AG08395 (cell line): ENCODE measurements around the gene PAPOLG.
"Not testable (repeated sequence)": the region's sequence is repeated elsewhere in the genome, so short reads cannot be mapped to it uniquely, and the experiment has no call there.

Experiments
- DNase-seq: peaks from one replicate; pipeline ENCODE4 v3.0.0; 2012; ENCODE audit warnings: mixed read lengths, low spot score

Gene PAPOLG

DNA sequence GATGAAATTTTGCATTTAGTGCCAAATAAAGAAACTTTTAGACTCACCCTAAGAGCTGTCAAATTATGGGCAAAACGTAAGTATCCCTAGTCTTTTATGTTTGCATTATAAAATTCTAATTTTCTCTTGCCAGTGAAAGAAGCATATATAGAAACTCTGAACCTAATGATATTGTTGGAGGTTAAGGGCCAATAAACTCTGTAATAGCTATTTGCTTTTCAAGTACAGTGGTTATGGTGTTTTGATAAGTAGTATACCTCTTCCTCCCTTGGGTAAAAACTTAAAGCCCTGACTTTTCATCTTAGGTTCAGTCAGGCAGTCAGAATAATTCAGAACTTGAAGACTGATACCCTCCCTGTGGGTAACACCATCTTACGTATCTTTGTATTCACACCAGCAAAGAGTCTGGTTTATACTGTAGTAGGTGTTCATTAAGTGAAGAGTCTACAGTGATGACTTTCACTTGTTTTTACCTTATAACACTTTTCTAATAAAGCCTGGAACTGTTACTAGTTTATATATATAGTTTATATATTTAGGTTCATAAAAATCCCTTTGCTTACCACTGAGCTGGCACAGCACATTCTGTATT is 19.1 kb downstream of the PAPOLG start:
- DNase-seq = no peak

DNA sequence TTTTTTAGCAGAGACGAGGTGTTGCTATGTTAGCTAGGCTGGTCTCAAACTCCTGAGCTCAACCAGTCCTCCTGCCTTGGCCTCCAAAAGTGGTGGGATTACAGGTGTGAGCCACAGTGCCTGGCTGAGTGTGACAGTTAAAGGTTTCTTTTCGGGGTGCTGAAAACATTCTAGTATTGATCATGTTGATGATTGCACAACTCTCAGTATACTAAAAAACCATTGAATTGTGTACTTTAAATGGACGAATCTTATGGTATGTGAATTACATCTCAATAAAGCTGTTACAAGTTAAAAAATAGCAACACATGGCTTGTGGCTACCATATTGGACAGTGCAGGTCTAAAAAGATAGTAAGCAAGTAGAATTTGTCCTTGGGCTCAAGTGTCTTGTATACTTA is 22.3 kb downstream of the PAPOLG start:
- no peak for DNase-seq

DNA sequence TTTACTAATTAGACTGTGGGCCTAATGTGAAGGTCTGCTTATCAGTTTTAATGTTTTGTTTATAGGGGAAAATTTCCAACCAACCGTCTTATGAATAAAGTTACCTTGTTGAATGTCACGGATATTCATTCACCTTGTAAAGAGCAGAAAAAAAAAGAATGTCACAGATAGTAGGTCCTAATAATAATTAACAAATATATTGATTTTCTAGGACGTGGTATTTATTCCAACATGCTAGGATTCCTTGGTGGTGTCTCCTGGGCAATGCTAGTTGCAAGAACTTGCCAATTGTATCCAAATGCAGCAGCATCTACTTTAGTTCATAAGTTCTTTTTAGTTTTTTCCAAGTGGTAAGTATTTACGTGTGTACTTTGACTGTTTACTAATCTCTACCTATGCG is 23.4 kb downstream of the PAPOLG start:
- DNase-seq = no peak

DNA sequence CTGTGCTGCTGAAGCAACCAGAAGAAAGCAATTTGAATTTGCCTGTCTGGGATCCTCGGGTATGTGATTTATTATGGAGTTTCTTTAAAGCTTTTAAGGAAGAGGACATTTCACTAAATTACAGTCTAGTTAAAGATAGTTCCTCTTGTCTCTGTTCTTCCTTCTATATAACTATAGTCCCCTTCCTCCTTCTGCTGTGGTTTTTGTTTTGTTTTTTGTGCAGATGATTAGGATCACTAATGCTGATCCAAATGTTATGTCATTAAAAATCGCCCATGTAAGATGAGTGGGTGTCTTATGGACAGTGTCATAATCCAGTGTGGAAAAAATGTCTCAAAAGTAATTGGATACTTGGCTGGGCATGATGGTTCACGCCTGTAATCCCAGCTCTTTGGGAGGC is 24.7 kb downstream of the PAPOLG start:
- no peak for DNase-seq

DNA sequence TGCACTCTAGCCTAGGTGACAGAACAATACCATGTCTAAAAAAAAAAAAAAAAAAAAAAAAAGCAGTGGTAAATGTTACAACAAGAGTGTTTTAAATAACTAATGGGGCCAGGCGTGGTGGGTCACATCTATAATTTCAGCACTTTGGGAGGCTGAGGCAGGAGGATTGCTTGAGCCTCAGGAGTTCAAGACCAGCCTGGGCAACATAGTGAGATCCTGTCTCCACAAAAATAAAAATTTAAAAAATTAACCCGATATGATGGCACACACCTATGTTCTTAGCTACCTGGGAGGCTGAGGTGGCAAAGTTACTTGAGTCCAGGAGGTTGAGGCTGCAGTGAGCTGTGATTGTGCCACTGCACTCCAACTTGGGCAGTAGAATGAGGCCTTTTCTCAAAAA is 37.1 kb downstream of the PAPOLG start:
- DNase-seq = no peak

DNA sequence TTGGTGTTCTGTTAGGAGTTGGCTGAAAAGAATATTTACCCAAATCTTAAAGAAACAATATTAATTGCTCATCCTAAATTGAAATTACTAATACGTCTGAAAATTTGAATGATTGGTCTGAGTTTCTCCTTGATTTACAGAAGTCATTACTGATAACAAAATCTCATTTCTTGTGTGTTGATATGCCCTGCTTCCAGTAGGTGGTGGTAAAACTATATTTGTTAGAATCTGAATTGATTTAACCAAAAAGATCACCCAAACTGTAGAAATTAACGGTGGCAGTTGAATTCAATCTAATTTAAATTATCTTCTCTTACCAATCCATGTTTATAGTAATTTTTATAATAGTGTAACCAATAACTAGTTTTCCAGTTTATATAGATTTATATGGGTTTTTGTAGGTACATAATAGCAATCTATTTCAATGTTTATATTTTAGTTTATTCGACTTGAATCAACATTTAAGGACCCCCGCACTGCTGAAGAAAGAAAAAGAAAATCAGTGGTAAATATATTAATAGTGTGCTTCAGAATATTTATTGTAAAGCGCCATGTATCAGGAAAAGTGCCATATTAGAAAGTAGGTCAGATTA is 38.3 kb downstream of the PAPOLG start:
- DNase-seq = peak; percentile 52

DNA sequence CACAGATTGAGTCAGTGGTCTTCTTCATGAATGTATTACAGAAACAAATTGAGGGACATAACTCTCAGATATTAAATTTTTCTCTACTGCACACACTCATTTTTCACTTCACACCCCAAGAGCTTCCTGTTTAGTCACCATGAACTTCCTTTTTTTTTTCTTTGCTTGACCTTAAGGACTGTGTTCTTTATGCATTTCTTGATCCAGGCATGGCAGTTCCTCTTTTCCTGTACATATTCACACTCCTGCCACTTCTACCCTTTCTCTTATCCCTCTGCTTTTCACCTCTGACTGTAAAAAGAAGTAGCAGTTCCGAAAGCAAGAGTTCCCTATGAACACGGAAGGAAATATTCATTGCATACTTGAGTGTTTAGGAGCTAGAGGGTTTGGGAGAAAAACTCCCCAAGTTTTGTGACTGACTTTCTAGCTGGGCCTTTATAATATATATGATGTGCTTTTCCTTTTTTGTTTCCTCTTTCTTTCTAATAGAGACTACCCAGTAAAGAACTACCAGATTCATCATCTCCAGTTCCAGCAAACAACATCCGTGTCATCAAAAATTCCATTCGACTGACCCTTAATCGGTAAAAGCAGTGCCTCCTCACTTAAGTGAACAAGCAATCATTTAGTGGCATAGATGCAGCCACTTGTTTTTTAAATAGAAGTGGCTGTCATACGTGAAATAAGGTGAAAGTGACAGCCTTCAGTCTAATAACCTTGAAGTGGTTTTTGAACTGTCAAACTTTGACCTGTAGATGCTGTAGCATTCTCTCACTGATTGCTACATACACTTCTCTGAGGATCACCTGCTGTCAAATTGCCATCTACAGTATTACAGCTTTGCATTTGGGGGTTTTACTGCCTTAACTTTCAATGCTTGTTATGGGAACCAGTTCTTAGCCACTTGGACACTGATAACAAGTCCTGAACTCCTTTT is 40.8 kb downstream of the PAPOLG start:
- DNase-seq = no peak

DNA sequence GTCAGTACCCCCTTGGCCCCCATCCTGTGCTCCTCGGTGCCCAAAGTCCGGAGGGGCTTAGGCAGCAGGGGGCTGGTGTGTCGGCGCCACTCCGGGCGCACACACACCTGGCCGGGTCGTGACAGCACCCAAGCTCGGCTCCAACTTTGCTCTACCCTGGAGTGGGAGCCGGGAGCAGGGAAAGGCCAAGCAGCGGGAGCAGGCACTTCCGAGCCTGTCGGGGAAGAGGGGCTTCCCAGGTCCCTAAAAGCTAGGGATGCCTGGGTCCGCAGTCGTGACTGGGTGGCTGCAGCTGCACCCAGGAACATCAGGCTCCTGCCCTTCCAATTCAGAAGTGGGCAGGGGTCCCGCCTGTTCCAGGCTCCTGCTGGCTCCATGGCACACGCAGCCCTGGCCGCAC is 48.4 kb downstream of the PAPOLG start:
- no peak for DNase-seq

DNA sequence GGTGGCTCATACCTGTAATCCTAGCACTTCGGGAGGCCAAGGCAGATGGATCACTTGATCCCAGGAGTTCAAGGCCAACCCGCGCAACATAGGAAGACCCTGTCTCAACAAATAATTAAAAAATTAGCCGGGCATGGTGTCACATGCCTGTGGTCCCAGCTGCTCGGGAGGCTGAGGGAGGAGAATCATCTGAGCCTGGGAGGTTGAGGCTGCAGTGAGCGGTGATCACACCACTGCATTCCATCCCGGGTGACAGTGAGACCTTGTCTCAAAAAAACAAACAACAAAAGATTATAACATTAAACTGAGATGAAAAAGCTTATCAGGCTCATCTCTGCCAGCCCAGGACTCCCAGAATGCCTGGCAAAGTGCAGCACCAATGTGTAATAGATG is 50.5 kb downstream of the PAPOLG start:
- DNase-seq = no peak

DNA sequence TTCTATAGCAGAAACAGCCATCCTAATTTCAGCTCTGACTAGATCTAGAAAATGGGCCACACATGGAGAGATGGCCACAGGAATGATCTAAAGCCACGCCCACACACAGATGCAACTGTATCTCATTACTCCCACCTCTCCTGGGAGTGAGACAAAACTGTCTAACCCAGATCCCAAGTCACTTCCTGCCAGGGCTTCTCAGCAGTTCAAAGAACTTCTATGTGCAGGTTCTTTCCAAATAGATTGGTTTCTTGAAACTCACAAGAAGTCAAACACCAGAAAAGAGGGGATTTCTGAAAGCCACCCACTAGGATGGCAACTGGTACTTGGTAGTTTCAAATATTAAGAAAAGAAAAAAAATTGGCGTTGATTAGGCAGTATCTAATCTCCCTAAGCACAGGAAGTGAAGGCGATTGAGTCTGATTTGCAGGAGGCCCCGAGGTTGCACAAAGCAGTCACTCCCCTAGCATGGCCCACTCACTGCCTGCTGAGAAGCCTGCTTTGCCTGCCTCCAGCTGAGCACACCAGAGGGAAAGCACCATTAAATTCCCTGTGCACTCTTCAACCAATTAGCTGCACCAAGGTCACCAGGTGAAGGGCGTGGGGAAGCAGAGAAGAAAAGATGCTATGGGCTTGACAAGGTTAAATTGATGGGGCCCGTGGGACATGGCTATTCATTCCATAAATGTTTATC is 51.1 kb downstream of the PAPOLG start:
- DNase-seq = peak; percentile 72

DNA sequence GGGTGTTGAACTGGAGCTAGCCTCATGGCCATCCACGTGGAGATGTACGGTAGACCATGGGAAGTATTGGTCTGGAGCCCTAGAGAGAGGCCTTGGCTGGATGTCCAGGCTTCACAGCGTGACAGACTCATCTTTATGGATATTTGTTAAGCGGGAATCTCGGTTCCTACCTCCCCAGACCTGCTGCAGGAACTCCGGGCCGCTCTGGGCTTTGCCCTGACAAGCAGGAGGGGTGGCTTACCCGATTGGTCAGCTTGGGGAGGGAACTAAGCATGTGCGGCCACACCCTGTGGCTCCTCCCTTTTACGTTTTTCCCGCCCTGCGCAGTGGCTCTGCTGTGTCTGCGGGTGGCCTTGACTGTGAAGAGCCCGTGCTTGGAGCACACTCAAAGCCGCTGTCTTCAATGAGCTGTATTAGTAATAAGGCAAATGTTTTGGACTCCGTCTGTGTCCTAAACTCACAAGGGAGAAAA is 52.3 kb downstream of the PAPOLG start:
- DNase-seq = no peak

DNA sequence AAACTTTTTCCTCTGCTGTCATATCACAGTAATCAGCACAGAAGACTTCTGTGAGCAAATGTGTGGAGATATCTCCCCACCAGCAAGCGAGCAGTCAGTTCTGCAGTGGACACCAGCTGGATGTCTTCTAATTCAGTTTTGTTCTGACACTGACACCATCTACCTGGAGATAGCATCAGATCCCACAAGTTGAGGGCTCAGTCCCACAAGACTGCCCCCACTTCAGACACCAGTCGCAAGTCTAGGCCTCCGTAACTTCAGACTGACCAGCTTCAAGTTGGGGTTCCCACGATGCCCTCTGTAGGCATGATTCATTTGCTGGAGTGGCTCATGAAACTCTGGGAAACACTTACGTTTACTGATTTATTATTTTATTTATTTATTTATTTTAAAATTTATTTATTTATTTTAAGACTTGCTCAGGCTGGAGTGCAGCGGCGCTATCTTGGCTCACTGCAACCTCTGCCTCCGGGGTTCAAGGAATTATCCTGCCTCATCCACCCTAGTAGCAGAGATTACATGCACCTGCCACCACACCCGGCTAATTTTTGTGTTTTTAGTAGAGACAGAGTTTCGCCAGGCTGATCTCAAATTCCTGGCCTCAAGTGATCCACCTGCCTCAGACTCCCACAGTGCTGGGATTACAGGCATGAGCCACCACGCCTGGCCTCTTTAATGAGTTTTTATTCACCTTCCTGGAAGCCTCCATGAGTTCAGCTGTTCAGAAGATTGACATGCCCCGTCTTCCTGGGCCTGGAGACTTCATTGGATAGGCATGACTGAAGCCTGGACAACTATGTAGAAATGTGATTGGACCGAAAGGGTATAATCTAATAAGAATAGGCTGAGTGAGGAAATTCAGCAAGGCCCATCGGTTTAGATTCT is 55.7 kb downstream of the PAPOLG start:
- DNase-seq = no peak

DNA sequence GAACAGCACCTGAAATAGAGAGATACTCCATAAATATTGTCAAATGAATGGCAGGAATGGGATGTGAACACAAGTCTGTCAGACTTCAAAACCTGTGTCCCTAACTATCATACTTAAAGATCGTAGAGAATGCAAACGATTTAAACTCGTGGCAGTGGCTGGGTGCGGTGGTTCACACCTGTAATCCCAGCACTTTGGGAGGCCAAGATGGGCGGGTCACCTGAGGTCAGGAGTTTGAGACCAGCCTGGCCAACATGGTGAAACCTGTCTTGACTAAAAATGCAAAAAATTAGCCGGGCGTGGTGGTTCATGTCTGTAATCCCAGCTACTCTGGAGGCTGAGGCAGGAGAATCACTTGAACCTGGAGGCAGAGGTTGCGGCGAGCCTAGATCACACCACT is 61.1 kb downstream of the PAPOLG start:
- not testable (repeated sequence) for DNase-seq

DNA sequence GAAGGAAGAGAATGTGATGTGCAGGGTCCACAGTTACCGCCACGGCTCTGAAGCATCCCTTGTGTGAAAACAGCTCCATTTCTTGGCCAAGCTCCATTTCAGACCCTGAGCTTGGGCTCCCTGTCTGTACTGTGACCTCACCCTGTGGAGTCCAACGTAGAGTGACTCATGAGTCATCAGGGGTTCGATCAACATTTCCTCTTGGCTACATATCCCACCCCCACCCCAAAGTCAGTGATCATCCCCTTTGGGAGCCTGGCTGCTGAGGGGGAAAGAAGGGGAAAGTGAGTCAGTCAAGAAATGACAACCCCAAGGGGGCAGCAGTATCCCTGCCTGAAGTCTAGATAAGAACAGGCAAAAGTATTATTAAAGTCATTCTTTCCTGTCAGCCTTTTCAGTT is 62.2 kb downstream of the PAPOLG start:
- no peak for DNase-seq

DNA sequence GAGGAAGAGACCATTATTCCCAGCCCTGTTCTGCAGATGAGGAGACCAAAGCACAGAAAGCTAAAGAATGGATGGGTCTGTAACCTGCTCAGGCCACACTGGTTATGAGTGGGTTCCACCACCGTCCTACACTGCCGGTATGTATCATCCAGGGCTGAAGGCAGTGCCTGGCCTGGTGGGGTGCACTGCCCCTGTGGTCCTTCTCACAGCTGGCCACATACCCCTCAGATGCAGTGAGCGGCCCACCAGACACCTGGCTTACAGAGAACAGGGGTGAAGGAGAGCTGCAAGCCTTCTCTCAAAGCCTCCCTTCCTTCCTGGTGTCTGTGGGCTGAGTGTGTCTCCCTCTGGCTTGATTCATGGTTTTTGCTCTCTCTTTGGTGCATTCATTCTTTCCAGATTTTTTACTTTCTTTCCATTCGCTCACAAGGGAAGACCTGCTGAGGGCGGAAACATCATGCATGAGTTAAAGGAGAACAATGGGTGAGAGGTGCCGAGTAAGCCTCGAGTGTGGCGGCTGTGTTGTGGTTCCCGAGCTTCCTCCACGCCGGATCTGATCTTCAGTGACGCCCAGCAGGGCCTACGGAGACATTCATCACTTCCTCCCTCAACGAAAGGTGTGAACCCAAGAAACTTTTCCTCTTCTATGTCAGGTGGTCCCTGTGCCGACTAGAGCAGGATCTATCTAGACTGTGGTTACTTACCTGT is 63.2 kb downstream of the PAPOLG start:
- DNase-seq = no peak

DNA sequence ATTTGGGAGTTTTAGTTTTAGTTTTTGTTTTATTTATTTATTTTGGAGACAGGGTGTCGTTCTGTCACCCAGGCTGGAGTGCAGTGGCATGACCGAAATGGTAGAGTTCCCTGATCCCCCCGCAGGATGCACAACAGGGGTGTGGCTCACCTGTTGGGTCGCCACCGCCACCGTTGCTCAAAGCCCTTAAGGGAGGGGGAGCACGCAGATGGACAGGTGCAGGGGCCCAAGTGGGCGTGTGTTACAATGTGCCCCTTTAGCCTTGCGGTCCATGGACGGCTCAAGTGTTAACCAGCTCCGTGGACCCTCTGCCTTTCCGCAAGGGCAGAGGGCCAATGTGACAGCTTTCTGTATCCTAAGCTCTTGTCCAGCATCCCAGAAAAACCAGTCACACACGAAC is 63.9 kb downstream of the PAPOLG start:
- DNase-seq = no peak

DNA sequence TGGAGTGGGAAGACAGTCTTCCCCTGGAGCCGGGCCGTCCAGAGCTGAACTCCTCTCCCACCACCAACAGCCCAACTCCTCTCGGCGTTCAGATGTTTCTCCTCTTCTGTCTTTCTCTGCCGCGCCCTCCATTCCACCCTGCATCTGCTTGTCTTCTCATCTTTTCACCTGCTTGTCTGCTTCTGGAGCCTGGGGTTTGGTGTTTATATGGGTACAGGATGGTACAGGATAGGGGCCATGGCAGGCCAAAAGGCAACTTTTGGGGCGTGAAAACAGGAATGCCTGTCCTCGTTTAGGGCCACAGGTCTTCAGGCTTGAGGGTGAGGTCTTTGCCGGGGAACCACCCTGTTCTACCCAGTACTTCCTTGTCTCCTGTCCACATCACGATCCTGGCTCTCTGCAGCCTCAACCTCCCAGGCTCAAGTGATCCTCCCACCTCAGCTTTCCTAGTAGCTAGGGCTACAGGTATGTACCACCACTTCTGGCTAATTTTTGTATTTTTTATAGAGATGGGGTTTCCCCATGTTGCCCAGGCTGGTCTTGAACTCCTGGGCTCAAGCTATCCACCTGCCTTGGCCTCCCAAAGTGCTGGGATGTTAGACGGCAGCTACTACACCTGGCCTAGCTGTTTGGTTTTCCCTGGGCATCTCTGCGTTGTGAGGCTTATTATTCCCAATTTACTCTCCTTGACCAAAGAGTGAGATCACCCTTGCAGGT is 64.5 kb downstream of the PAPOLG start:
- DNase-seq = no peak

DNA sequence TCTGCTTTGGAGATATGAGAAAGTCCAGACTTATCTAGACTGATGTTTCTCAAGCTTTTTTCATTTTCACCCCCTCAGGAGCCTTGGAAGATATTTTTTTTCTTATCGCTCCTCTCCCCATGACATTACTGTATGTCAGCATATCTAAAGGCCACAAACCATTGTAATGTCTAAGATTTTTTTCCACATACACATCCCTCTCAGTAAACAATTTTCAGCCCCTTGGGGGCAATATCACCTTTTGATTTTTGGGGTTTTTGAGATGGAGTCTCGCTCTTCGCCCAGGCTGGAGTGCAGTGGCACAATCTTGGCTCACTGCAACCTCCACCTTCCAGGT is 65.0 kb downstream of the PAPOLG start:
- no peak for DNase-seq

DNA sequence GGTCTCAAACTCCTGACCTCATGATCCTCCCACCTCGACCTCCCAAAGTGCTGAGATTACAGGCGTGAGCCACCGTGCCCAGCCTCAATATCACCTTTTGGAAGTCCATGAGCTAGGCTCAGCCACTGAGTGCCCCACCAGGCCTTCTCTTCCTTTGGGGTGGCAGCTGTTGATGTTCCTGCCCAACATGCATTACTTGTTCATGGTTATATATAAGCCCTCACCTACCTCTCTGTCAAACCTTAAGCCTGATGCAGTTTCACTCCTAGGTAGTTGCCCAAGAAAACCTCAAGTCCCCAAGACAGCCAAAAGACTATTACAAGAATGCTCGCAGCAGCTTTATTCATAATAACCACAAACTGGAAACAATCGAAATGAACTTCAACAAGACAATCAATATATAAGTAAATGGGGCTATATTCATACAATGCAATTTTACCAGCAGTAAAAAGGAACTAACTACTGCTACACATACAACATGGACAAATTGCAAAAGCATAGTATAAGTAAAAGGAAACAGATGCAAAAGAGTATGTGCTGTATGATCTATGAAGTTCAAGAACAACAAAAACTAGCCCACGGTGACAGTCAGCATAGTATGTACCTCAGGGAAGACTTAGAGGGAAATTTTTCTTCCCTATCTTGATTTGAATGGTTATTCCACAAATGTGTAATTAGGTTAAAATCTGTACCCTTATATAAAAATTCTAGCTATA is 65.7 kb downstream of the PAPOLG start:
- no peak for DNase-seq

DNA sequence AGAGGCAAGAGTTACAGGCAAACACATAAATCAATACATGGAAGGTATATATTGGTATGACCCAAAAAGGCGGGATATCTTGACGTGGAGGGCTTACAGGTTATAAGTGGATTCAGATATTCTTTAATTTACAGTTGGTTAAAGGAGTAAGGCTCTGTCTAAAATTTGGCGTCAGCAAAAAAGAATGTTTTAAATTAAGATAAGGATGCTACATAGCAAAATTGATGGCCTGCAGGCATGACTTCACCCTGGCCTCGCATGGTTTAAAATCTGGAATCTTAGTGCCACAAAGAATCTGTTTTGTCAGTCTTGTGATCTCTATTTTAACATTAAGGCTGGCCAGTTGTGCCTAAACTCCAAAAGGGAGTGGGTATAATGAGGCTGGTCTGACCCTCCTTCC is 66.9 kb downstream of the PAPOLG start:
- no peak for DNase-seq
